Keratinocyte (primary cell): ENCODE measurements around the gene TRIM25. TPM values are rescaled to one million over a fixed set of nuclear protein-coding genes. Genes with fewer than 3 reads are reported as not detected.

Source experiments
- DNase-seq: peaks from one replicate; pipeline ENCODE4 v3.0.0-alpha.2; 2011; ENCODE audit warnings: low read depth, missing footprints, low spot score
- FAIRE-seq: peaks from 2 replicates; lab custom pipeline; 2011; peaks lifted over from hg19 to GRCh38; lab: Jason Lieb, UNC
- H2AFZ ChIP-seq: 2 replicates; pipeline ENCODE4 v1.6.0; 2012; ENCODE audit warnings: low read length, control low read depth, inconsistent platforms; ENCODE audit not compliant: control insufficient read depth
- H3K27ac ChIP-seq: 2 replicates; pipeline ENCODE4 v1.5.1; 2011; ENCODE audit warnings: low read length; ENCODE audit not compliant: control insufficient read depth, insufficient read depth
- H3K27me3 ChIP-seq: 3 replicates; pipeline ENCODE4 v1.6.0; 2011; ENCODE audit warnings: low read length; ENCODE audit not compliant: control insufficient read depth, insufficient read depth; ENCODE audit errors: extremely low read depth
- H3K36me3 ChIP-seq, 2 experiments: 2 replicates in 1 of 2; 3 replicates in 1 of 2; pipeline ENCODE4 v1.5.1; 2011; ENCODE audit warnings: low read length in 2 of 2, mild to moderate bottlenecking in 1 of 2; ENCODE audit not compliant: control insufficient read depth in 2 of 2, insufficient read depth in 2 of 2; ENCODE audit errors: extremely low read depth in 1 of 2
- H3K4me1 ChIP-seq: 3 replicates; pipeline ENCODE4 v1.5.1; 2011; ENCODE audit warnings: low read length; ENCODE audit not compliant: control insufficient read depth, insufficient read depth; ENCODE audit errors: extremely low read depth
- H3K4me2 ChIP-seq: 3 replicates; pipeline ENCODE4 v1.6.0; 2011; ENCODE audit warnings: low read depth, low read length; ENCODE audit not compliant: control insufficient read depth, insufficient read depth; ENCODE audit errors: extremely low read depth
- H3K4me3 ChIP-seq, 3 experiments: fragments of 200-600 bp in 1 of 3; sonication (generic) in 1 of 3; 2 replicates in 2 of 3; 3 replicates in 1 of 3; pipeline ENCODE4 v1.5.1; 2011 to 2016; ENCODE audit warnings: low read length in 3 of 3, mild to moderate bottlenecking in 3 of 3, control low read depth in 2 of 3, inconsistent platforms in 1 of 3, low read depth in 1 of 3, mixed read lengths in 1 of 3, mixed run types in 1 of 3, moderate library complexity in 1 of 3; ENCODE audit not compliant: control insufficient read depth in 2 of 3, insufficient read depth in 2 of 3; ENCODE audit errors: extremely low read depth in 1 of 3
- H3K79me2 ChIP-seq: 2 replicates; pipeline ENCODE4 v1.6.0; 2012; ENCODE audit warnings: low read length; ENCODE audit not compliant: control insufficient read depth, insufficient read depth
- H3K9ac ChIP-seq: 3 replicates; pipeline ENCODE4 v1.6.0; 2011; ENCODE audit warnings: low read length; ENCODE audit not compliant: control insufficient read depth, insufficient read depth; ENCODE audit errors: extremely low read depth
- H3K9me1 ChIP-seq: 3 replicates; pipeline ENCODE4 v1.6.0; 2011; ENCODE audit warnings: low read length; ENCODE audit not compliant: control insufficient read depth, insufficient read depth; ENCODE audit errors: extremely low read depth
- H3K9me3 ChIP-seq: 2 replicates; pipeline ENCODE4 v1.5.1; 2012; ENCODE audit warnings: low read depth, low read length; ENCODE audit not compliant: control insufficient read depth
- H4K20me1 ChIP-seq: 3 replicates; pipeline ENCODE4 v1.6.0; 2011; ENCODE audit warnings: low read length; ENCODE audit not compliant: control insufficient read depth, insufficient read depth; ENCODE audit errors: extremely low read depth
- EZH2 ChIP-seq: IDR thresholded peaks from one replicate; pipeline ENCODE4 v1.6.1; 2012; ENCODE audit warnings: inconsistent platforms, mild to moderate bottlenecking, low read length, moderate library complexity
- dilution Hi-C: fragments of 300-500 bp; cut with MboI; formaldehyde crosslinking; loops from one replicate; pipeline ENCODE4 v1.7.0; 2020; ENCODE audit warnings: low sequenced_read_pairs; ENCODE audit not compliant: extremely low pct_ligation_motif_present
- polyA plus RNA-seq, 5 experiments: library from polyadenylated mRNA; depleted of rRNA in 3 of 5; stranded (reverse) in 3 of 5; stranded (forward) in 1 of 5; unstranded in 1 of 5; fragments of >200 nt; gene quantifications; 1 replicate in 1 of 5; 2 replicates in 3 of 5; 3 replicates in 1 of 5; pipeline versions ENCODE4 v1.2.1 to v1.2.3, GENCODE V29; 2011 to 2012; ENCODE audit warnings: missing spikeins in 2 of 5, low read depth in 1 of 5, low replicate concordance in 1 of 5
- TF ChIP-seq, protein P1 (sequence below), 3 experiments: IDR thresholded peaks in 1 of 3; conservative IDR thresholded peaks in 1 of 3; optimal IDR thresholded peaks in 1 of 3; 2 replicates in 2 of 3; 3 replicates in 1 of 3; pipeline versions ENCODE3 to v1.5.1; 2011; ENCODE audit warnings: low read length in 3 of 3, mild to moderate bottlenecking in 3 of 3, moderate library complexity in 2 of 3, control low read depth in 1 of 3, inconsistent platforms in 1 of 3; ENCODE audit not compliant: insufficient read depth in 2 of 3; ENCODE audit errors: extremely low read depth in 1 of 3

Gene TRIM25
- polyA plus RNA-seq, 1 donor (not counting 4 experiments of a cell fraction or from before 2014, with no cell fraction given), result 60.3 TPM

DNA sequence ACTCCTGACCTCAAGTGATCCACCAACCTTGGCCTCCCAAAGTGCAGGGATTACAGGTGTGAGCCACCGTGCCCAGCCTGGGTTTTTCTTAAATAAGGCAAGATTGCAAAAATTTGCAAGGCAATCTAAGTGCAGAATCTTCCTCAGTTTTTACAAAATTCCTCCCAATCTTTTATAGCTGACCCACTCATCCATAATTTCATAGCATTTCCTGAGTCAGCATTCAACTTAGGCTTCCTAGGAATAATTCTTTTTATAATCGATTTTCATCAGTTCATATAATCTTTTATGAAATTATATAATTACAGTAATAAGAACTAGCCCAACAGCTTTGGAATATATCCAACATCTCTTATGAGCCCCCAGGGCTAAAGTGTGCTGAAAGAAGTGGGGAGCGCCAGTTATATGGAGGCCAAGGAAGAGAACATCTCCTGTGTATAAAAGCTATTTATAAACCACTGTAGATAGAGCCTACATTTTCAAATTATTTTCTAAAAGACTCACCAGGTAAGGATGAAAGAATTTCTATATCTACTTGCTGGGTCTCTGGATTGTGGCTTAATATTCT is 32.2 kb upstream of the TRIM25 start:
- H3K9me1 ChIP-seq, result no peaks in the 10 kb centered on the region
- dilution Hi-C loops, result no loop called here
- H2AFZ ChIP-seq, result no peak overlapping the region
- H4K20me1 ChIP-seq, result no peaks in the 10 kb centered on the region
- DNase-seq, result no peak
- no peak overlapping the region for H3K4me3 ChIP-seq
- peaks cover 4% of the 10 kb centered on the region for H3K79me2 ChIP-seq
- no peak overlapping the region for H3K9ac ChIP-seq
- H3K36me3 ChIP-seq, result peaks cover 10% of the 10 kb centered on the region in 2 experiments
- no peak overlapping the region for H3K4me2 ChIP-seq
- FAIRE-seq, result no peak
- H3K27me3 ChIP-seq, result no peaks in the 10 kb centered on the region
- no peak overlapping the region for H3K27ac ChIP-seq
- TF ChIP-seq, protein P1, sequence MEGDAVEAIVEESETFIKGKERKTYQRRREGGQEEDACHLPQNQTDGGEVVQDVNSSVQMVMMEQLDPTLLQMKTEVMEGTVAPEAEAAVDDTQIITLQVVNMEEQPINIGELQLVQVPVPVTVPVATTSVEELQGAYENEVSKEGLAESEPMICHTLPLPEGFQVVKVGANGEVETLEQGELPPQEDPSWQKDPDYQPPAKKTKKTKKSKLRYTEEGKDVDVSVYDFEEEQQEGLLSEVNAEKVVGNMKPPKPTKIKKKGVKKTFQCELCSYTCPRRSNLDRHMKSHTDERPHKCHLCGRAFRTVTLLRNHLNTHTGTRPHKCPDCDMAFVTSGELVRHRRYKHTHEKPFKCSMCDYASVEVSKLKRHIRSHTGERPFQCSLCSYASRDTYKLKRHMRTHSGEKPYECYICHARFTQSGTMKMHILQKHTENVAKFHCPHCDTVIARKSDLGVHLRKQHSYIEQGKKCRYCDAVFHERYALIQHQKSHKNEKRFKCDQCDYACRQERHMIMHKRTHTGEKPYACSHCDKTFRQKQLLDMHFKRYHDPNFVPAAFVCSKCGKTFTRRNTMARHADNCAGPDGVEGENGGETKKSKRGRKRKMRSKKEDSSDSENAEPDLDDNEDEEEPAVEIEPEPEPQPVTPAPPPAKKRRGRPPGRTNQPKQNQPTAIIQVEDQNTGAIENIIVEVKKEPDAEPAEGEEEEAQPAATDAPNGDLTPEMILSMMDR (optimal IDR thresholded peaks at IDR 0.05 in 1 of 3, IDR thresholded peaks at IDR 0.05 in 1 of 3, conservative IDR thresholded peaks at IDR 0.05 in 1 of 3; ENCODE audit: extremely low read depth in 1 of 3, insufficient read depth in 2 of 3, low read length in 3 of 3), result no peak
- no peak for TF ChIP-seq EZH2
- no peaks in the 10 kb centered on the region for H3K4me1 ChIP-seq
- no peaks in the 10 kb centered on the region for H3K9me3 ChIP-seq

DNA sequence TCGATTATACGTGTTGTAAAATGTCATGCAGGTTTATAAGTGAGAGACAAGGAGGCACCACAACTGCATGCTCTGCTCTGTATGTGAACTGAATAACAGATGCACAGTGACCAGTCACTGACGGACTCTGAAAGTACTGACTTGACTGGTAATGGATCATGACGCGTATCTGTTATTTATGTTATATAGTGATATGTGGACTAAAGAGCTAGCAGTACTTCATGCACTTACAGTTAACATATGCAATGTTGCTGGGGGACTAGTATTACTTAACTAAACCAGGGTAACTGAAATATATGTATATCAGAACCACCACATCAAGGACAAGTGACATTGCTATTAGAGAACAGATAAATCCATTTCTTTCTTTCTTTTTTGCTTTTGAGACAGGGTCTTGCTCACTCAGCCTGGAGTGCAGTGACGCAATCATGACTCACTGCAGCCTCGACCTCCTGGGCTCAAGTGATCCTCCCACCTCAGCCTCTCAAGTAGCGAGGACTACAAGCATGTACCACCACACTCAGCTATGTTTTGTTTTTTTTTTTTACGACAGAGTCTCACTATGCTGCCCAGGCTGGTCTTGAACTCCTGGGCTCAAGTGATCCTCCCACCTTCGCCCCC is 29.8 kb upstream of the TRIM25 start:
- no peak for DNase-seq
- Histone ChIP-seq H3K27me3 (no peaks in the 10 kb centered on the region), H3K4me2 (no peak overlapping the region), H3K4me3 (no peak overlapping the region), H3K4me1 (no peaks in the 10 kb centered on the region), H3K36me3 (peaks cover 5 to 10% of the 10 kb centered on the region in 2 experiments), H4K20me1 (no peaks in the 10 kb centered on the region), H3K79me2 (peaks cover 3% of the 10 kb centered on the region), H3K9me1 (no peaks in the 10 kb centered on the region), H3K27ac (no peak overlapping the region), H3K9ac (no peak overlapping the region), H2AFZ (no peak overlapping the region), H3K9me3 (no peaks in the 10 kb centered on the region)
- TF ChIP-seq, protein P1 (optimal IDR thresholded peaks at IDR 0.05 in 1 of 3, IDR thresholded peaks at IDR 0.05 in 1 of 3, conservative IDR thresholded peaks at IDR 0.05 in 1 of 3; ENCODE audit: extremely low read depth in 1 of 3, insufficient read depth in 2 of 3, low read length in 3 of 3), result no peak
- TF ChIP-seq EZH2, result no peak
- no peak for FAIRE-seq
- dilution Hi-C loops, result no loop called here
